ENCODE data around the gene C16orf74.

C16orf74 gene

DNA sequence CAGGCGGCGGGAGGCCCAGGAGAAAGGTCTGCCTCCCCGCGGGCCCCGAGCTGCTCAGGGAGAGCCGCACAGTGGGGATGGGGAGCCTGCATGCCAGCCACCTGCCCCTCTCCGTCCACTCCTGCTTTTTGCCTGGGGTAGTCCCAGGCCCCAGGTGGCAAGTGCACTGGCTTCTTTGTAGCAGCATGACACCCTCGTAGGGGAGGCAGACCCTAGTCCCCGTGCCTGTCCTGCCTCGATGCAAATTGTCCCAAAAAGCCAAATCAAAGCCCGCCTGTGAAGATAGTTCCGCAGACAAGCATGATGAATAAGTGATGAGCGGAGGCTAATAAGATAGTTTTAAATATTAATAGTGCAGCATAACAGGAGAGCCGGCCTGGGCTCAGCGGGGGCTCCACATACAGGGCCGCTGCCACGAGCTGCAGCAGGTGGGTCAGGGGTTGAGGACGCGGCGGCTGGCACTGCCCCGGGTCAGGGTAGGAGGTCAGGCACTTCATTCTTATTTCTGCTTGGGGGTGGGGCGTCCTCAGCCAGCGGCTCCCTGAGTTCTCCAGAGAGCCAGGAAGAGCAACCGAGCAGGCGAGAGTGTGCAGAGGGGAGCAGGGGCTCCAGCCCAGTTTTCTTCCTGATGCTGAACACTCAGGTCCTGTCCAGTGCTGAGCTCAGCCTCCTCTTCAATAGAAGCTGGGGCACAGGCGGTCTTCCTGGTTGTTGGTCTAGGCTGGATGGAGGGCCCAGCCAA, 89.0 kb downstream of the C16orf74 start:
- Histone ChIP-seq H3K4me1 (ENCODE audit: control insufficient read depth, insufficient read depth, low read length) (no peaks in the 10 kb centered on the region), H3K4me3 (ENCODE audit: low read depth, low read length) (no peak overlapping the region), H3K27me3 (ENCODE audit: control insufficient read depth, insufficient read depth, low read length) (no peaks in the 10 kb centered on the region), H3K9ac (ENCODE audit: low read depth, low read length) (no peak overlapping the region), H3K9me3 (ENCODE audit: control insufficient read depth, insufficient read depth, low read length) (no peaks in the 10 kb centered on the region), H3K36me3 (ENCODE audit: control insufficient read depth, insufficient read depth, low read length) (peaks cover 91% of the 10 kb centered on the region)

GRCh38 chr16:85660843-85661739, 89.8 kb downstream of the C16orf74 start:
- no peaks in the 10 kb centered on the region for H3K9me3 ChIP-seq (ENCODE audit: control insufficient read depth, insufficient read depth, low read length)
- H3K9ac ChIP-seq (ENCODE audit: low read depth, low read length), result no peak overlapping the region
- H3K27me3 ChIP-seq (ENCODE audit: control insufficient read depth, insufficient read depth, low read length), result no peaks in the 10 kb centered on the region
- no peak overlapping the region for H3K4me3 ChIP-seq (ENCODE audit: low read depth, low read length)
- H3K4me1 ChIP-seq (ENCODE audit: control insufficient read depth, insufficient read depth, low read length), result no peaks in the 10 kb centered on the region
- peaks cover 92% of the 10 kb centered on the region for H3K36me3 ChIP-seq (ENCODE audit: control insufficient read depth, insufficient read depth, low read length)

- H3K4me1 ChIP-seq (ENCODE audit: control insufficient read depth, insufficient read depth, low read length), result no peaks in the 10 kb centered on the region
- H3K9ac ChIP-seq (ENCODE audit: low read depth, low read length), result no peak overlapping the region
- H3K36me3 ChIP-seq (ENCODE audit: control insufficient read depth, insufficient read depth, low read length), result peaks cover 92% of the 10 kb centered on the region
- H3K9me3 ChIP-seq (ENCODE audit: control insufficient read depth, insufficient read depth, low read length), result no peaks in the 10 kb centered on the region
- H3K4me3 ChIP-seq (ENCODE audit: low read depth, low read length), result no peak overlapping the region
- no peaks in the 10 kb centered on the region for H3K27me3 ChIP-seq (ENCODE audit: control insufficient read depth, insufficient read depth, low read length)
Measured at GRCh38 chr16:85659805-85660511, 90.9 kb downstream of the C16orf74 start.

DNA sequence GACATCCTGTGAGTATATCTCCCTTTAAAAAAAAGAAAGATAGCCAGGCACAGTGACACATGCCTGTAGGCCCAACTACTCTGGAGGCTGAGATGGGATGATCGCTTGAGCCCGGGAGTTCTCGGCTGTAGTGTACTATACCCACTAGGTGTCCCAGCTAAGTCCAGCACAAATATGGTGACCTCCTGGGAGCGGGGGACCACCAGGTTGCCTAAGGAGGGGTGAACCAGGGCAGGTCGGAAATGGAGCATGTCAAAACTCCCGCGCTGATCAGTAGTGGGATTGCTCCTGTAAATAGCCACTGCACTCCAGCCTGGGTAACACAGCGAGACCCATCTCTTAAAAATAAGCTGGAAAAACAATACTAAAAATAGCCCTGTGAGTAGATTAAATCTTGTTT, 91.6 kb downstream of the C16orf74 start:
- Histone ChIP-seq H3K27me3 (ENCODE audit: control insufficient read depth, insufficient read depth, low read length) (no peaks in the 10 kb centered on the region), H3K9ac (ENCODE audit: low read depth, low read length) (no peak overlapping the region), H3K4me1 (ENCODE audit: control insufficient read depth, insufficient read depth, low read length) (no peaks in the 10 kb centered on the region), H3K9me3 (ENCODE audit: control insufficient read depth, insufficient read depth, low read length) (no peaks in the 10 kb centered on the region), H3K36me3 (ENCODE audit: control insufficient read depth, insufficient read depth, low read length) (peaks cover 92% of the 10 kb centered on the region), H3K4me3 (ENCODE audit: low read depth, low read length) (no peak overlapping the region)

GRCh38 chr16:85658504-85659326, 92.2 kb downstream of the C16orf74 start:
- Histone ChIP-seq H3K9ac (ENCODE audit: low read depth, low read length) (no peak overlapping the region), H3K27me3 (ENCODE audit: control insufficient read depth, insufficient read depth, low read length) (no peaks in the 10 kb centered on the region), H3K4me3 (ENCODE audit: low read depth, low read length) (no peak overlapping the region), H3K9me3 (ENCODE audit: control insufficient read depth, insufficient read depth, low read length) (no peaks in the 10 kb centered on the region), H3K4me1 (ENCODE audit: control insufficient read depth, insufficient read depth, low read length) (no peaks in the 10 kb centered on the region), H3K36me3 (ENCODE audit: control insufficient read depth, insufficient read depth, low read length) (peaks cover 93% of the 10 kb centered on the region)

DNA sequence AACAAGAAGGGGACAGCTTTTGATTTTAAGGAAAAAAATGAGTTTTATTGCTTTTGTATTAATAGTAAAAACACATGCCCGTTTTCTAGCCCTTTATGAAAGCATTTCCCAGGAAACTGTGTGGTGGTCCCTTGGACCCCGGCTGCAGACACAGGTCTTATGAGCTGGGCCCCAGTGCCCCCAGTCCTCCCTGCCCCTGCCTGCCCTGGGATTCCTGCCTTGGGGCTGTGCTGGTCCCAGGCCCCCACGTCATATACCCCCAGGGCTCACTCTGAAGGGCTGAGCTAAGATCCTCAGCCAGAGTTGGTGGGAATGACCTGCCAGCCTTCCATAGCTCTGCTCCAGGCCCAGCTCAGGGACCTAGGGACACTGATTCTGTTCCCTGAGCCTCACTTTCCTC, 92.9 kb downstream of the C16orf74 start:
- Histone ChIP-seq H3K4me1 (ENCODE audit: control insufficient read depth, insufficient read depth, low read length) (no peaks in the 10 kb centered on the region), H3K27me3 (ENCODE audit: control insufficient read depth, insufficient read depth, low read length) (no peaks in the 10 kb centered on the region), H3K9ac (ENCODE audit: low read depth, low read length) (no peak overlapping the region), H3K36me3 (ENCODE audit: control insufficient read depth, insufficient read depth, low read length) (peaks cover 91% of the 10 kb centered on the region), H3K4me3 (ENCODE audit: low read depth, low read length) (no peak overlapping the region), H3K9me3 (ENCODE audit: control insufficient read depth, insufficient read depth, low read length) (no peaks in the 10 kb centered on the region)

Data from iPS-15b (cell line).